ENCODE data around the gene BTBD8.

- TF ChIP-seq, protein P1, sequence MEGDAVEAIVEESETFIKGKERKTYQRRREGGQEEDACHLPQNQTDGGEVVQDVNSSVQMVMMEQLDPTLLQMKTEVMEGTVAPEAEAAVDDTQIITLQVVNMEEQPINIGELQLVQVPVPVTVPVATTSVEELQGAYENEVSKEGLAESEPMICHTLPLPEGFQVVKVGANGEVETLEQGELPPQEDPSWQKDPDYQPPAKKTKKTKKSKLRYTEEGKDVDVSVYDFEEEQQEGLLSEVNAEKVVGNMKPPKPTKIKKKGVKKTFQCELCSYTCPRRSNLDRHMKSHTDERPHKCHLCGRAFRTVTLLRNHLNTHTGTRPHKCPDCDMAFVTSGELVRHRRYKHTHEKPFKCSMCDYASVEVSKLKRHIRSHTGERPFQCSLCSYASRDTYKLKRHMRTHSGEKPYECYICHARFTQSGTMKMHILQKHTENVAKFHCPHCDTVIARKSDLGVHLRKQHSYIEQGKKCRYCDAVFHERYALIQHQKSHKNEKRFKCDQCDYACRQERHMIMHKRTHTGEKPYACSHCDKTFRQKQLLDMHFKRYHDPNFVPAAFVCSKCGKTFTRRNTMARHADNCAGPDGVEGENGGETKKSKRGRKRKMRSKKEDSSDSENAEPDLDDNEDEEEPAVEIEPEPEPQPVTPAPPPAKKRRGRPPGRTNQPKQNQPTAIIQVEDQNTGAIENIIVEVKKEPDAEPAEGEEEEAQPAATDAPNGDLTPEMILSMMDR (IDR thresholded peaks at IDR 0.05) = no peak
- no peak for TF ChIP-seq POLR2AphosphoS5 (IDR thresholded peaks at IDR 0.05)
These were observed 13.9 kb downstream of the BTBD8 start for GRCh38 chr1:92094090-92094489.

Data from suprapubic skin (tissue), 3 donors.